Measurements from ENCODE around the gene RMP24.

The RMP24 gene

DNA sequence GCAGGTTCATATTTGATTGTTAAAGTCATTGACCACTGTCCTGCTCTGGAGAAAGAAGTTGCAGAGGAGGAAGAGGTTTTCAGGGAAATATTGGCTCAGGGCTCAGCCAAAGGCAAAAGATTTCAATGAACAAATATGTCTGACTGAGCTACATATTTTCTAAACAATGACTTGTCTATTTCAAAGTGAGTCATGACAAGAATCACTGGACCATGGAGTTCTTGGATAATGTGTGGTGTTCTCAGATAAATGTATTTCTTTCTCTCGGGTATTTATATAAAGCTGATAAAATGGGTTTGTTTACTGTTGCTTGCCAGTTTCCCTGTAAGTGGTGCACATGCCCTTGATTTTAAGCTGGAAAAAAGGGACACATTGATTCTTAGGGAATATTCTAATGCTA is 34.3 kb upstream of the RMP24 start:
- no peaks in the 10 kb centered on the region for H3K36me3 ChIP-seq
- DNase-seq (no peak), ATAC-seq (ENCODE audit: low FRiP score in 2 of 2) (no peak)
- no peaks in the 10 kb centered on the region for H3K9me3 ChIP-seq
- TF ChIP-seq POLR2A (IDR thresholded peaks at IDR 0.05), result no peak
- TF ChIP-seq, protein P1, sequence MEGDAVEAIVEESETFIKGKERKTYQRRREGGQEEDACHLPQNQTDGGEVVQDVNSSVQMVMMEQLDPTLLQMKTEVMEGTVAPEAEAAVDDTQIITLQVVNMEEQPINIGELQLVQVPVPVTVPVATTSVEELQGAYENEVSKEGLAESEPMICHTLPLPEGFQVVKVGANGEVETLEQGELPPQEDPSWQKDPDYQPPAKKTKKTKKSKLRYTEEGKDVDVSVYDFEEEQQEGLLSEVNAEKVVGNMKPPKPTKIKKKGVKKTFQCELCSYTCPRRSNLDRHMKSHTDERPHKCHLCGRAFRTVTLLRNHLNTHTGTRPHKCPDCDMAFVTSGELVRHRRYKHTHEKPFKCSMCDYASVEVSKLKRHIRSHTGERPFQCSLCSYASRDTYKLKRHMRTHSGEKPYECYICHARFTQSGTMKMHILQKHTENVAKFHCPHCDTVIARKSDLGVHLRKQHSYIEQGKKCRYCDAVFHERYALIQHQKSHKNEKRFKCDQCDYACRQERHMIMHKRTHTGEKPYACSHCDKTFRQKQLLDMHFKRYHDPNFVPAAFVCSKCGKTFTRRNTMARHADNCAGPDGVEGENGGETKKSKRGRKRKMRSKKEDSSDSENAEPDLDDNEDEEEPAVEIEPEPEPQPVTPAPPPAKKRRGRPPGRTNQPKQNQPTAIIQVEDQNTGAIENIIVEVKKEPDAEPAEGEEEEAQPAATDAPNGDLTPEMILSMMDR (IDR thresholded peaks at IDR 0.05), result no peak
- H3K27ac ChIP-seq, result no peak overlapping the region
- H3K27me3 ChIP-seq, result no peaks in the 10 kb centered on the region
- peaks cover 0 to 4% (median 1%) of the 10 kb centered on the region in 4 donors for H3K4me1 ChIP-seq
- H3K4me3 ChIP-seq, result no peak overlapping the region
- 46 to 53% methylated on average over 1 of the region's 1 CpG for WGBS, 2 donors

DNA sequence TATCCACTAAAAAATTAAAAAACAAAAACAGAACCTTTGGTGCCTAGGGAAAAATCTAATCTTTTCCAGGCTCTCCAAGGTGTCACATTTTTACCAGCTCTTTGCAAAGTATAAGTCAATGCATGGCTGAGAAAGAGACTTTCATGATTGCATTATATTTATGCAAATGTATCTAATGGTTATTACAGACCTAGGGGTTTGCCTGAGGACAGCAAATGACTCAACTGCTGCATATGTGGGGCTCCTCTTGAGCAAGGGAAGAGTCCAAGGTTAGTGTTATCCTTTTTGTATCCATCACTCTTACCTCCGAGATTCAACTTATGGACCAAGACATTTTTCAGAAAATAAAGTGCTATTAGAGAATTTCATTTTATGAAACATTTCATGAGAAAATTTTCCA is 33.9 kb upstream of the RMP24 start:
- 76 to 85% methylated on average over 1 of the region's 1 CpG for WGBS, 2 donors
- ATAC-seq (ENCODE audit: low FRiP score in 2 of 2) (no peak), DNase-seq (no peak)
- no peak overlapping the region for H3K27ac ChIP-seq
- no peaks in the 10 kb centered on the region for H3K36me3 ChIP-seq
- H3K4me1 ChIP-seq, result peaks cover 0 to 4% (median 1%) of the 10 kb centered on the region in 4 donors
- H3K4me3 ChIP-seq, result no peak overlapping the region
- TF ChIP-seq EP300 (IDR thresholded peaks at IDR 0.05) (no peak), POLR2A (IDR thresholded peaks at IDR 0.05) (no peak), POLR2AphosphoS5 (IDR thresholded peaks at IDR 0.05) (no peak)
- TF ChIP-seq, protein P1 (IDR thresholded peaks at IDR 0.05), result no peak
- no peaks in the 10 kb centered on the region for H3K27me3 ChIP-seq
- H3K9me3 ChIP-seq, result no peaks in the 10 kb centered on the region

DNA sequence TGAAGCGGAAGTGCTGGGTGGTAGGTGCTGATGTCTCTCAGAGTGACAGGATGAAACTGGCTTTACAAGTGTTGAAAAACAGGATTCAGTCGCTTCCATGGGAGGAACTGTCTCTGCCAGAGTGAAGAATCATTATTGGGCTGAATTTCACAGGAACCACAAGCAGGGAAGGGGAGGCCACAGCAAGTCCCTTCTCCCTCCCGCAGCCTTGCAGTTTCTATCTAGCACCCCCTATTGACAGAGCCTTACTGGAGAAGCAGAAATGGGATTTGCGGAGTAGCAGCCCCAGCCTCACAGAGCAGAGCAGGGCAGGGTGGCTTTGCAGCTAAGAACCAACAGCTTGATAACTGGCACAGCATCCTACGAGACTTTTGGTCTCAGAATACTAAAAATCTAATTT is 33.3 kb upstream of the RMP24 start:
- no peaks in the 10 kb centered on the region for H3K27me3 ChIP-seq
- H3K36me3 ChIP-seq, result no peaks in the 10 kb centered on the region
- H3K4me1 ChIP-seq, result peaks cover 0 to 4% (median 1%) of the 10 kb centered on the region in 4 donors
- H3K4me3 ChIP-seq, result no peak overlapping the region
- 38 to 40% methylated on average over 5 of the region's 5 CpGs for WGBS, 2 donors
- TF ChIP-seq, protein P1 (IDR thresholded peaks at IDR 0.05), result peak in 1 of 6 experiments; percentile 9
- TF ChIP-seq POLR2AphosphoS5 (IDR thresholded peaks at IDR 0.05), result no peak
- no peaks in the 10 kb centered on the region for H3K9me3 ChIP-seq
- no peak overlapping the region for H3K27ac ChIP-seq
- no peak for ATAC-seq (ENCODE audit: low FRiP score in 2 of 2)
- DNase-seq, result no peak

DNA sequence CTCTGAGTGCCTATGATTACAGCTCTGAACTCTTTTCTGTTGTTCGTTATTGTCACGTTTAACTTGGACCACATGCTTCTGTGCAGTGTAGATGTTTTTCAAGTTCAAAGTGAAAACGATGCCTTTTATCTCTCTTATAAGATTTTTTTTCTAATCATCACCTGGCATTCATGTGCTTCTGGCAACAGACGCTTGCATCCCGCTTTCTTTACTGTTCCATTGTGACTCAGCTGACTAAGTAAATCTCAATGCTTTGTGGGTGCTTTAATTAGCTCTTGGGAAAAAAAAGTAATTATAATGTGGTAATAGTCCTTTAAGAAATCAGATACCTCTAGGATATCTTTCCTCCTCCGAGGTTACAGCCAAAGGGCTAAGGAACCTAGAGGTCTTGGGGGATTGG is 31.2 kb upstream of the RMP24 start:
- Histone ChIP-seq H3K4me3 (no peak overlapping the region), H3K9me3 (no peaks in the 10 kb centered on the region), H3K27me3 (no peaks in the 10 kb centered on the region), H3K27ac (no peak overlapping the region), H3K36me3 (no peaks in the 10 kb centered on the region), H3K4me1 (peaks cover 0 to 4% (median 1%) of the 10 kb centered on the region in 4 donors)
- 74% methylated on average over 6 of the region's 6 CpGs for whole genome bisulfite sequencing, 2 donors
- TF ChIP-seq POLR2A (IDR thresholded peaks at IDR 0.05) (no peak), POLR2AphosphoS5 (IDR thresholded peaks at IDR 0.05) (no peak), EP300 (IDR thresholded peaks at IDR 0.05) (no peak)
- TF ChIP-seq, protein P1 (IDR thresholded peaks at IDR 0.05), result no peak
- no peak for DNase-seq
- ATAC-seq (ENCODE audit: low FRiP score in 2 of 2), result no peak

DNA sequence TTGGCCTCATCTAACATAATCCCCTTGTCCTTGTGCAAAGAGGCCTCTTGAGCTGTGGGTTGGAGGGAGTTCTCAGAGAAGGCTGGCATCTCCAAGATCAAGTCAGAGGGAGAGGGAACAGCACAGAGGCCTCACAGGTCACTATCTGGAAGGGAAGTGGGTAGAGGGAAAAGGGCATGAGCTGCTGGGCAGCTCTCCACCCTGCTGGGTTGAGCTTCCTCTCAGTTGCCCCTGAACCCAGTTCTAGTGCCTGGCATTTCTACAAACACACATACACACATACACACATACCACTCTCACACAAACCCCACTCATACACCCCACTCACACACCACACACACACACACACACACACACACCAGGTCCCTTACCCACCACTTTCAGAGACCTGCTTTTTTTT is 30.3 kb upstream of the RMP24 start:
- Histone ChIP-seq H3K4me1 (peaks cover 0 to 4% (median 1%) of the 10 kb centered on the region in 4 donors), H3K9me3 (no peaks in the 10 kb centered on the region), H3K27ac (no peak overlapping the region), H3K36me3 (no peaks in the 10 kb centered on the region), H3K27me3 (no peaks in the 10 kb centered on the region), H3K4me3 (no peak overlapping the region)
- DNase-seq (no peak), ATAC-seq (ENCODE audit: low FRiP score in 2 of 2) (peak in 1 of 2 donors; percentile 37)
- TF ChIP-seq POLR2A (IDR thresholded peaks at IDR 0.05) (no peak), POLR2AphosphoS5 (IDR thresholded peaks at IDR 0.05) (no peak), EP300 (IDR thresholded peaks at IDR 0.05) (no peak)
- TF ChIP-seq, protein P1 (IDR thresholded peaks at IDR 0.05), result no peak
